Mammary epithelial cell (primary cell): ENCODE data around the gene KIR3DL2.
"Not testable (repeated sequence)": the region's sequence is repeated elsewhere in the genome, so short reads cannot be mapped to it uniquely, and the experiment has no call there.

Experiments used
- EZH2 ChIP-seq: IDR thresholded peaks from 2 replicates; pipeline ENCODE4 v1.6.1; 2012; ENCODE audit warnings: low read length, inconsistent platforms, borderline replicate concordance
- TF ChIP-seq, protein P1 (sequence below), 2 donors: IDR thresholded peaks in 1 of 2; conservative IDR thresholded peaks in 1 of 2; 2 replicates each; pipeline ENCODE4 v1.5.1; 2011 to 2012; ENCODE audit warnings: inconsistent platforms in 2 of 2, low read length in 2 of 2, mild to moderate bottlenecking in 2 of 2, control low read depth in 1 of 2, low read depth in 1 of 2; ENCODE audit not compliant: insufficient read depth in 1 of 2; ENCODE audit errors: extremely low read depth in 1 of 2

DNA sequence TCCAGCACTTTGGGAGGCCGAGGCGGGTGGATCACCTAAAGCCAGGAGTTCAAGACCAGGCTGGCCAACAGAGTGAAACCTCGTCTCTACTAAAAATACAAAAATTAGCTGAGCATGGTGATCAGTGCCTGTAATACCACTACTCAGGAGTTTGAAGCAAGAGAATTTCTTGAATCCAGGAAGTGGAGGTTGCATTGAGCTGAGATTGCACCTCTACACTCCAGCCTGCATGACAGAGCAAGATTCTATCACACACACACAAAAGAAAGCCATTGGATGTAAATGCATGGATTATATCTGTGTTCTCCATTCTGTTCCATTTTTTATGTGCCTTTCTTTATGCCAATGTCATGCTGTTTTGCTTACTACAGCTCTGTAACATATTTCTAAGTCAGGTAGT, 8.2 kb downstream of the KIR3DL2 start:
- not testable (repeated sequence) for TF ChIP-seq EZH2
- TF ChIP-seq, protein P1, sequence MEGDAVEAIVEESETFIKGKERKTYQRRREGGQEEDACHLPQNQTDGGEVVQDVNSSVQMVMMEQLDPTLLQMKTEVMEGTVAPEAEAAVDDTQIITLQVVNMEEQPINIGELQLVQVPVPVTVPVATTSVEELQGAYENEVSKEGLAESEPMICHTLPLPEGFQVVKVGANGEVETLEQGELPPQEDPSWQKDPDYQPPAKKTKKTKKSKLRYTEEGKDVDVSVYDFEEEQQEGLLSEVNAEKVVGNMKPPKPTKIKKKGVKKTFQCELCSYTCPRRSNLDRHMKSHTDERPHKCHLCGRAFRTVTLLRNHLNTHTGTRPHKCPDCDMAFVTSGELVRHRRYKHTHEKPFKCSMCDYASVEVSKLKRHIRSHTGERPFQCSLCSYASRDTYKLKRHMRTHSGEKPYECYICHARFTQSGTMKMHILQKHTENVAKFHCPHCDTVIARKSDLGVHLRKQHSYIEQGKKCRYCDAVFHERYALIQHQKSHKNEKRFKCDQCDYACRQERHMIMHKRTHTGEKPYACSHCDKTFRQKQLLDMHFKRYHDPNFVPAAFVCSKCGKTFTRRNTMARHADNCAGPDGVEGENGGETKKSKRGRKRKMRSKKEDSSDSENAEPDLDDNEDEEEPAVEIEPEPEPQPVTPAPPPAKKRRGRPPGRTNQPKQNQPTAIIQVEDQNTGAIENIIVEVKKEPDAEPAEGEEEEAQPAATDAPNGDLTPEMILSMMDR (conservative IDR thresholded peaks at IDR 0.05 in 1 of 2, IDR thresholded peaks at IDR 0.05 in 1 of 2; ENCODE audit: extremely low read depth in 1 of 2, insufficient read depth in 1 of 2, low read depth in 1 of 2, low read length in 2 of 2): not testable (repeated sequence)
